GM12878 (cell line): ENCODE data around the gene SPATA3. TPM values are rescaled to one million over a fixed set of nuclear protein-coding genes. Genes with fewer than 3 reads are reported as not detected.

Experiments used
- ATF3 ChIP-seq: IDR thresholded peaks from 2 replicates; pipeline ENCODE4 v1.6.1; 2011; ENCODE audit warnings: low read depth, mild to moderate bottlenecking, low read length, moderate library complexity, borderline replicate concordance; ENCODE audit errors: extremely low read depth
- RB1 ChIP-seq: fragments of 450-650 bp; formaldehyde crosslinking; IDR thresholded peaks from 2 replicates; pipeline ENCODE4 v1.6.1; 2017; ENCODE audit warnings: mild to moderate bottlenecking, borderline replicate concordance
- SRF ChIP-seq, 2 experiments: IDR thresholded peaks; 2 replicates each; pipeline ENCODE4 v1.6.1; 2011; ENCODE audit warnings: low read depth in 2 of 2, low read length in 2 of 2, mild to moderate bottlenecking in 1 of 2, moderate library complexity in 1 of 2
- ZNF687 ChIP-seq: fragments of 450-650 bp; IDR thresholded peaks from 2 replicates; pipeline ENCODE4 v1.6.1; 2017; ENCODE audit warnings: mild to moderate bottlenecking, moderate library complexity
- polyA plus RNA-seq, 11 experiments: library from polyadenylated mRNA; depleted of rRNA in 4 of 11; unstranded in 6 of 11; stranded (reverse) in 5 of 11; fragments of >200 nt; fragmentation: Nextera tagmentation in 4 of 11; fragmentation: Illumina TruSeq in 1 of 11; extraction: Ambion mirVana in 4 of 11; extraction: Trizol in 1 of 11; gene quantifications; 1 replicate in 1 of 11; 2 replicates in 10 of 11; pipeline versions ENCODE4 v1.2.1 to v1.2.3, GENCODE V29; 2011 to 2016; ENCODE audit warnings: inconsistent platforms in 2 of 11, missing spikeins in 2 of 11, low read depth in 1 of 11
- total RNA-seq, 4 experiments: library from RNA; depleted of rRNA in 3 of 4; stranded (reverse); fragments of >200 nt in 3 of 4; fragmentation: Illumina TruSeq in 1 of 4; extraction: Trizol in 1 of 4; gene quantifications; 2 replicates each; pipeline versions ENCODE4 v1.2.1 to v1.2.3, GENCODE V29; 2013 to 2021
- TF ChIP-seq, protein P1 (sequence below): fragments of 450-650 bp; conservative IDR thresholded peaks from 2 replicates; pipeline ENCODE4 v1.6.1; 2017; ENCODE audit warnings: mild to moderate bottlenecking, moderate library complexity

SPATA3 gene
- total and polyA plus RNA-seq, 10 of the 15 experiments (the other 5 are each of a cell fraction or from before 2014, with no cell fraction given) = not detected

DNA sequence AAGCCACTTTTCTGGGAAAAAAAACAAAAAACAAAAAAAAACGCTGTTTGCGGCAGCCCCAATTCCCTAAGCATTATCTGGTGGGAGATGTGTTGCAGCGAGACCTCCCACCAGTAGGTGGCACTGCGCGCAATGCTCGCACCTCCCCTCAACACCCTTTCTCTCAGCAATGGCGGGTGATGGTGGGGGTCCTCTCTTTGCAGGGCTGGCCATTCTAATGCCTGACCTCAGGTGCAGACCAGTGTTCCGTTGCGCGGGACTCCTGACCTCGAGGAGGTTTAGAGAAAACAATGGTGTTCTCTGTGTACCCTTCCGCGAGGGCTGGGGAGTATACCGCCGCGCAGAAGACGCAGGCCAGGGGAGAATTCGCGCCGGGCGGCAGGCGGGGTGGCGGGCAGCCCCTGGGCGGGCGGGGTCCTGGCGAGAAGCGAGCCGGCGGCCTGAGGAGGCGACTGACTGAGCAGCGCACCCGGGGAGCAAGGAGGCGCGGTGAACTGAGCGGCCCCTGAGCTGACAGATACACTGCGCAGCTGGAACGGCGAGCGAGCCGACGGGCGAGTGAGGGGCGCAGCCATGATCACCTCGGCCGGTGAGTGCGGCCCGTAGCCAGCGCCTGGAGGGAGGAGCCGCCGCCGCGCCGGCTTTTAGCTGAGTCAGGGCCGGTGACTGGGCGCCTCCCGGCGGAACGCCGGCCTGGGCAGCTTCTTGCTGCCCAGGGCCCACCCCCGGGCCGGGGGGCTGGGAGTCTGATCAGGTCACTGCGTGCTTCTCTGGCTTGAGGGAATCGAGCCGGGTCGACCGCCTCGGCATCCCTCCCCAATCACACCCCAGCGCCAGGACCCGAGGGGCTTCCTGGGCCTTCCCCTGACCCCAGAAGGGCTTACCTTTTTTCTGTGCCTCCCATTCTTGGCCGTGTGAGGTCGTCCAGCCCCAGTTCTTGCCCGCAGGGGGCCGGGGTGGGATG, 60.8 kb downstream of the SPATA3 start, which contains the start of gene PSMD1 (continued):
- TF ChIP-seq ZNF687 (no peak), SRF (IDR thresholded peaks at IDR 0.05; ENCODE audit: low read depth in 2 of 2, low read length in 2 of 2) (0 out of 4 replicates have a peak, but pooled peaks of 1 of the 2 experiments have one; percentile 0), RB1 (peak; percentile 93; the same call in 1 of the 2 replicates), ATF3 (peak; percentile 16; the same call in 1 of the 2 replicates)
- TF ChIP-seq, protein P1, sequence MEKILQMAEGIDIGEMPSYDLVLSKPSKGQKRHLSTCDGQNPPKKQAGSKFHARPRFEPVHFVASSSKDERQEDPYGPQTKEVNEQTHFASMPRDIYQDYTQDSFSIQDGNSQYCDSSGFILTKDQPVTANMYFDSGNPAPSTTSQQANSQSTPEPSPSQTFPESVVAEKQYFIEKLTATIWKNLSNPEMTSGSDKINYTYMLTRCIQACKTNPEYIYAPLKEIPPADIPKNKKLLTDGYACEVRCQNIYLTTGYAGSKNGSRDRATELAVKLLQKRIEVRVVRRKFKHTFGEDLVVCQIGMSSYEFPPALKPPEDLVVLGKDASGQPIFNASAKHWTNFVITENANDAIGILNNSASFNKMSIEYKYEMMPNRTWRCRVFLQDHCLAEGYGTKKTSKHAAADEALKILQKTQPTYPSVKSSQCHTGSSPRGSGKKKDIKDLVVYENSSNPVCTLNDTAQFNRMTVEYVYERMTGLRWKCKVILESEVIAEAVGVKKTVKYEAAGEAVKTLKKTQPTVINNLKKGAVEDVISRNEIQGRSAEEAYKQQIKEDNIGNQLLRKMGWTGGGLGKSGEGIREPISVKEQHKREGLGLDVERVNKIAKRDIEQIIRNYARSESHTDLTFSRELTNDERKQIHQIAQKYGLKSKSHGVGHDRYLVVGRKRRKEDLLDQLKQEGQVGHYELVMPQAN = peak; percentile 81
- TF ChIP-seq, all 136 proteins: peak for 48
